ENCODE measurements around the gene USH1C. TPM values are rescaled to one million over a fixed set of nuclear protein-coding genes. Genes with fewer than 3 reads are reported as not detected.

Gene USH1C
- total RNA-seq, 1 experiment from 2014 or later, result 78.0 TPM

DNA sequence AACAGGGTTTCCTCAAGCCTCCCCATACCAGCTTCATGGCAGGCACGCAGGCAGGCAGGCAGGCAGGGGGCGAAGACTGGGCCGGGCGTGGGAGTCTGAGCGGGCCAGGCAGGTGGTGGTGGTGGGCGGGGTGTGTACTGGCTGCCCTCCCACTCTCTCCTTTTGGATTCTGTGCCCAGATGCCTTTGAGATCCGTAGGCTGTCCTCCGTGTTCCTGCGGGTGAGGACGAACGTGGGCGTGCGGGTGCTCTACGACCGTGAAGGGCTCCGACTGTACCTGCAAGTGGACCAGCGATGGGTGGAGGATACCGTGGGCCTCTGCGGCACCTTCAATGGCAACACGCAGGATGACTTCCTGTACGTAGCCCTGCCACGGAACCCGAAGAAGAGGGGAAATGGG is 25.8 kb upstream of the USH1C start:
- DNase-seq (ENCODE audit: low spot score), result no peak

DNA sequence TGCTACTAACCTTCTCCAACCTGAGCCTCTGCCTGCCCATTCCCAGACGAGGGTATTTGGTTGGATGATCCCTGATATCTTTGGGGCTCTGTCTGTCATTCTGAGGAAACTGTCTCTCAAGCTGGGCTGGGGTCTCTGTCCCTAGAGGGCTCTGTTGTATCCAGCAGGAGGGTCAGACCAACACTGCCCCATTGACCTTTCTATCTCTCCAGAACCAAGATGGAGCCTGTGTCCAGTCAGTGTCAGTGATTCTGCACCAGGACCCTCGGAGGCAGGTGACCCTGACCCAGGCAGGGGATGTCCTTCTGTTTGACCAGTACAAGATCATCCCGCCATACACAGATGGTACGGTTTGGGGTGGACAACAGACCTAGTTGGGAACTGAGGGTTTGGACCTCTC is 24.7 kb upstream of the USH1C start:
- DNase-seq (ENCODE audit: low spot score), result no peak

DNA sequence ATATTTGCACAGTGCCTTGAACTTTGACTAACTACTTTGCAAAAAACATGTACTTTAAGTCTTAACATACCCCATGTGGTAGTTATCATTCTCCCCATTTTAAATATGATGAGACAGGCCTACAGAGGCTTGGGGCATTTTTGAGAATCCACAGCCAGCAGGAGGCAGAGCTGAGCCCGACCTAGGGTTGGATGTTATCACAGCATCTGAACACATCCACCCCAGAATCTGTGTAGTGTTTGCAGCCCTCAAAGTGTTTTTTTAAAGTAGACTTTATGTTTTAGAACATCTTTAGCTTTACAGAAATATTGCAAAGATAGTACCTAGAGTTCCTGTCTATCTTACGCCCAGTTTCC is 20.4 kb upstream of the USH1C start:
- DNase-seq (ENCODE audit: low spot score), result peak; percentile 9

- DNase-seq (ENCODE audit: low spot score), result no peak
Observed at GRCh38 chr11:17563961-17564686, 19.9 kb upstream of the USH1C start.

DNA sequence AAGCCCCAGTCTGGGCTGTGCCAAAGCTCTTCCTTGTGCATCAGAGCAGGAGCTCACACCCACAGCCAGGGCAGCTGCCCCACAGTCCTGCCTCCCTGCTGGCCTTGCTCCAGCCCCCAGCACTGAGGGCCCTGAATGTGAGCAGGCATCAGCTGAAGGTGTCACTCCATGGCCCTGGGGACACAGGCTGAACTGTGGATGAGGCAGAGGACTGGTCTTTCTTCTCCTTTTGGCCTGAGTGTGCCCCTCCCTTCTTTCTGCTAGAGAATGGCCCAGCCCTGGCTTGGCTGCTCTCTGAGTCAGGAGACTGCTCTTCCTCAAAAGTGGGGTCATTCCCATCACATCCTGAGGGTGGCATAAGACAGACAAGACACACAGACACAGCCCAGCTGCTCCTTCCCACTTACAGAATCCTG is 19.0 kb upstream of the USH1C start:
- peak; percentile 31 for DNase-seq (ENCODE audit: low spot score)

GRCh38 chr11:17561526-17561925 is 17.3 kb upstream of the USH1C start:
- no peak for DNase-seq (ENCODE audit: low spot score)

GRCh38 chr11:17561111-17561415 is 16.8 kb upstream of the USH1C start:
- DNase-seq (ENCODE audit: low spot score), result no peak

DNA sequence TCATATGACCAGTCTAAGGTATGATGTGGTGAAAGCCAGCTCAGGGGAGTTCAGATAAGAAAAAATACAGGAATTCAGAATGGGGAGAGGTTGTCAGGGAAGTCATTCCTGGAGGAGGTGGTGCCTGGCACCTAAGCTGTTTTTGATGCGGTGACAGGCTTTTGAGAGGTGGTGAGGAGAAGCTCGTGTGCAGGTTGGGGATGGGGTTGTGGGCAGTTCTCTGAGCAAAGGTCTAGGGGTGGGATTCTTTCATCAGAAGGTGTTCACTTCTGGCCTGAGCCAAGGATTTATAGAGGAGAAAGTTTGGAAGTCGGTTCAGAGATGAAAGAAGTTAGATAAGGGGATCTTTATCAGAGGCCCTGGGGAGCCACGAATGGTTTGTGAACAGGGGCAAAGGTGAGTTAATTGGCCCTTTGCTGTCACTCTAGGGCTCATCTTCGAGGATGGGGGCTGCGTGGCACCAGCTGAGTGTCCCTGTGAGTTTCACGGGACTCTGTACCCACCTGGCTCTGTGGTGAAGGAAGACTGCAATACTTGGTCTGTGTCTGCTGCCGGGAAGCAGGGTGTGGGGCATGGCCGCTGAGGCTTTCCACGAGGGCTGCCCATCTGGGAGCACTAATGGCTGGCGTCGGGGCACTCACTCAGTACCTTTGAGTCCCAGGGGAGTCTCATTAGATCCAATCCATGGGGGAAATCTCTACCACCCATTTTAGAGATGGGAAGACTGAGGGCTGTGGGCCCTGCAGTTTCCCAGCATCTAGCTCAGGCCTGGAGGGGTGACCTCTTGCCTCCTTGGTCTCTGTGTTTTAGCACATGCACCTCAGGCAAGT is 16.3 kb upstream of the USH1C start:
- DNase-seq (ENCODE audit: low spot score), result no peak

- no peak for DNase-seq (ENCODE audit: low spot score)
Observed at GRCh38 chr11:17559341-17560087, 15.3 kb upstream of the USH1C start.

DNA sequence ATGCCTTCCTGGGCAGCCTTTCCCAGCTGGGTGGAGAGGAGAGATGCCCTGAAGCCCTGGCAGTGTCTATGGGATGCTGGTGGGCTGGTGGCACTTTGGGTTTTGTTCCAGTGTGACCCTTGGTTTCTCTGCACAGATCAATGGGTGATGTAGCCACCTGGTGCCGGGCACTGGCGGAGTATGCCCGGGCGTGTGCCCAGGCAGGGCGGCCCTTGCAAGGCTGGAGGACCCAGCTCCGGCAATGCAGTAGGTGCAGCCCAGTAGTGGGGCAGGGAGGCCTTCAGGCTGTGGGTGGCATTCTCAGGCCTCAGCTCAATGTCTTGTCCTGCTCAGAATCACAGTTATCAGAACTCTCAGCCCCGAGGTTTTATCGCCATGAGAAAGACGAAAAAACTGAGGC is 14.7 kb upstream of the USH1C start:
- no peak for DNase-seq (ENCODE audit: low spot score)

GRCh38 chr11:17558025-17558780 is 14.0 kb upstream of the USH1C start:
- no peak for DNase-seq (ENCODE audit: low spot score)

DNA sequence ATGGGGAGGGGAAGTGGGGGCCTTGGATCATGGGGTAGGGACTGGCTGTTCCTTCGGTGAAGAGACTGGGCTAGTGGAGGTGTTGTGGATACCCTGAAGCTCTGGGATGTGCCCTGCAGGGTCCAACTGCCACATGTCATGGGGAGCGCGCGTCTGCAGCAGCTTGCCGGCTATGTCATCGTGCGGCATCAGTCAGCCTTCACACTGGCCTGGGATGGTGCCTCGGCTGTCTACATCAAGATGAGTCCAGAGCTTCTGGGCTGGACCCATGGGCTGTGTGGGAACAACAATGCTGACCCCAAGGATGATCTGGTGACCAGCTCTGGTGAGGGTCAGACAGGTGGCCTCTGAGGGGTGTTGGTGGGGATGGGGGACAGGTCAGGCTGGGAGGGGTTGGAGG is 12.8 kb upstream of the USH1C start:
- DNase-seq (ENCODE audit: low spot score), result no peak

DNA sequence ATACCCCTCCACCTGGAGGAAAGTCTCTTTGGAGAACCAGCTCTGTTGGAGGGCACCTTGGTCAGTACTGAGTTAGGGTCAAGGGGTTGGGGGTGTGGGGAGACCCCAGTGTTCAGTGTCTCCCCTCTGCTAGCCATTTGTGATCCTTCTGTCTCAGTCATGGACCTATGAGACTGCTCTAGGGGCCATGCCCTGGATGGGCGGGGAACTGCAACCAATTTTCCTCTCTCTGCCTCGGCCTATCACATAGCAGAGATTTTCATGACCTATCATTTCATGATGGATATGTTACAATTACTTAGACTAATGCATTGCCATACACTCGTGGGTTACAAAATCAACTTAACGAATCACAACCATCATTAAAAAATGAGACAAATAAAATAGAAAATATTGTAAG is 10.3 kb upstream of the USH1C start:
- DNase-seq (ENCODE audit: low spot score), result no peak

DNA sequence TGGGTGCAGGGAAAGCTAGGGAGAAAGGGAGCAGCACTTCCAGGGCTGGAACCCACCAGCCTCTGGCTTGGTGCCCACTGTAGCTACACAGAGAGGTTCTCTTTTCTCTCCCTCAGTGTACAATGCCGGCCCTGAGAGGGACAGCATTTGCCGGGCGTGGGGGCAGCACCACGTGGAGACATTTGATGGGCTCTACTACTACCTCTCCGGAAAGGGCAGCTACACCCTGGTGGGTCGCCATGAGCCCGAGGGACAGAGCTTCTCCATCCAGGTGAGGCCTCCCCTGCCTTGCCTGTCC is 9.0 kb upstream of the USH1C start:
- no peak for DNase-seq (ENCODE audit: low spot score)

GRCh38 chr11:17552392-17553248 is 8.4 kb upstream of the USH1C start:
- DNase-seq (ENCODE audit: low spot score), result no peak

- DNase-seq (ENCODE audit: low spot score), result no peak
Observed at GRCh38 chr11:17552041-17552355, 7.8 kb upstream of the USH1C start.

DNA sequence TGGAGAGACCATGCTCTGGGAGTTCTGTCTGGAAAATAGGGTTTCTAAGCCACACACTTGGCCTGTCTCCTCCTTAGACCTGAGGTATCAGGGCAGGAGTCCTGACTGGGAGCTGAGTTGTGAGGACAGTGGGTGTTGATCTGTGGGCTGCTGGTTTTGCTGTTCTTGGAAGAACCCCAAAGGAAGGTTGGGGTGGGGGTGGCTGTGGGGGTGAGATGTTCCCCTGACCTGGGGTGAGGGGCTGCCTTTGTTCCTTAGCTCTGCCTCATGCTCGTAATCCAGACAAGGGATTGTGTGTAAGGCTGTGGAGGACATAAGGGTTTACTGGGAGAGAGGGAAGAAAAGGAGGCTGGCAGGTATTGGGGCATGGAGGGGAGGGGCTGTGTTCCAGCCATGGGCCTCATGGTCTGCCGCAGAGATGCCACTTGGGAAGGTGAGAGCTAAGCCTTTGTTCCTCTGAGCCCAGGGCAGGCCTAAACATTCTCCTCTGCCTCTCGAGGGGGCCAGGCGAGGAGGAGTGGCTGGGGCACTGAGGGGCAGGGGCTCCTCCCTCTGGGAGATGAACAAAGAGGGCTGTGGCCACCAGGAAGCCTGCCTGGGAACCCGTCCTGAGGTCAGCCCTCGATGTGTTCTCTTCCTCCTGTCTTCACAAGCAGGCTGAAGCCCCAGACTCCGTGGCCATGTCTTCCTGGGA is 7.3 kb upstream of the USH1C start:
- no peak for DNase-seq (ENCODE audit: low spot score)

DNA sequence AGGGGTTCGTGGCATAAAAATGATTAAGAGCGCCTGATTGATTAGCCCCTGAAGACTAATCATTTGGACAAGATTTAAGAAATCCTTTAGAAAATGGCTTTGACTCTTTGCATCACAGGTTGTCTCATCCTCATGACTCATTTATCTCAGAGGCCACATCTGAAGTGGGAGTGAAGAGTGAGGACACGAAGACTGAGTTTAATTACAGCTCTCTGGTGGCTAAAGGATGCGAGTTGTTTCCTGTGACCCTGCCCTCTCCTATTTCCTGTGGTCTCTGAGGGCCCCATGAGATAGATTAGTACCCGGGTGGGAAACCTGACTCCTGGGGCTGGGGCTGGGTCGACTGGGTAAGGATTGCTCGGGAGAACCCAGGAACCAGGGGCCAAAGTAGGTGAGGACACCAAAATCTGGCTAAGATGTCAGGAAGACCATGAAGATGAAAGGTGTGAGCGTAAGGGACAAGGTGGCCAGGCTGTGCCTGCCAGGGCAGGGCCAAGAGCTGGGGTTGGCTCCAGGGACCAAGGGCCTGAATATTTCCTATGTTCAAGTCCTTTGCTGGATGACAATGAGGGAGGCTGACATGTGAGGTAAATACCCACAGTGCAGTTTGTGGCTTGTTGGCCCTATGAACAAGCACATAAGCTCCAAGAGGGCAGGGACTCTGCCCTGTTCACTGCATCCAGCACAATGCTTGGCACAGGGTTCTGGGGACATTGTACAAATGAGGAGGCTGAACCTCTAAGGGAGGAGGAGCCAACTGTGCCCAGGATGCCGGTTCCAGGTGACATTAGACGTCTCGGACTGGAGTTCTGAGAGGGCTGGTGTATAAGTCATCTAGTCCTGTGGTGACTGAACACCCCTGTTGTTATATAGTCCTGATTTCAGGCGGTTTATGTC is 6.5 kb upstream of the USH1C start:
- no peak for DNase-seq (ENCODE audit: low spot score)

GRCh38 chr11:17548444-17548843 is 4.2 kb upstream of the USH1C start:
- peak; percentile 35 for DNase-seq (ENCODE audit: low spot score)

GRCh38 chr11:17547932-17548331 is 3.7 kb upstream of the USH1C start:
- DNase-seq (ENCODE audit: low spot score), result no peak
